Ishikawa (cell line): ENCODE measurements around the gene ARNT2.

Experiments
- CEBPB ChIP-seq: IDR thresholded peaks from 2 replicates; pipeline ENCODE4 v1.6.1; 2012
- CREB1 ChIP-seq: IDR thresholded peaks from 2 replicates; pipeline ENCODE4 v1.6.1; 2012; ENCODE audit warnings: low read depth
- EGR1 ChIP-seq: IDR thresholded peaks from 2 replicates; pipeline ENCODE4 v1.6.1; 2012
- EP300 ChIP-seq: IDR thresholded peaks from 2 replicates; pipeline ENCODE4 v1.6.1; 2012; ENCODE audit warnings: borderline replicate concordance
- FOXM1 ChIP-seq: IDR thresholded peaks from 2 replicates; pipeline ENCODE4 v1.6.1; 2012; ENCODE audit warnings: low read depth, borderline replicate concordance
- MAX ChIP-seq: IDR thresholded peaks from 2 replicates; pipeline ENCODE4 v1.6.1; 2012
- NFIC ChIP-seq: IDR thresholded peaks from 2 replicates; pipeline ENCODE4 v1.6.1; 2012
- RAD21 ChIP-seq: IDR thresholded peaks from 2 replicates; pipeline ENCODE4 v1.6.1; 2012; ENCODE audit warnings: low read depth
- REST ChIP-seq: IDR thresholded peaks from 2 replicates; pipeline ENCODE4 v1.6.1; 2012; ENCODE audit warnings: low read depth, mild to moderate bottlenecking
- TAF1 ChIP-seq: IDR thresholded peaks from 2 replicates; pipeline ENCODE4 v1.6.1; 2012; ENCODE audit warnings: low read depth, mild to moderate bottlenecking
- TCF12 ChIP-seq: IDR thresholded peaks from 2 replicates; pipeline ENCODE4 v1.6.1; 2012; ENCODE audit warnings: low read depth
- TEAD4 ChIP-seq: IDR thresholded peaks from 2 replicates; pipeline ENCODE4 v1.6.1; 2012
- USF1 ChIP-seq: IDR thresholded peaks from 2 replicates; pipeline ENCODE4 v1.6.1; 2012
- YY1 ChIP-seq: IDR thresholded peaks from 2 replicates; pipeline ENCODE4 v1.6.1; 2012; ENCODE audit warnings: low read depth
- ZBTB7A ChIP-seq: IDR thresholded peaks from 2 replicates; pipeline ENCODE4 v1.6.1; 2012; ENCODE audit warnings: low read depth

The ARNT2 gene

GRCh38 chr15:80402339-80402738 lies 1.8 kb upstream of the ARNT2 start:
- TF ChIP-seq TAF1 (no peak), MAX (no peak), YY1 (no peak), CREB1 (no peak), CEBPB (no peak), TEAD4 (no peak), EGR1 (no peak), REST (no peak), NFIC (no peak), TCF12 (no peak), ZBTB7A (no peak), FOXM1 (no peak), USF1 (no peak)

- TF ChIP-seq MAX (peak; percentile 61), EGR1 (no peak; the same call in 1 of the 2 replicates), TCF12 (no peak)
Measured at GRCh38 chr15:80403712-80404056, 498 bp upstream of the ARNT2 start.

- TF ChIP-seq REST (no peak), YY1 (no peak), ZBTB7A (no peak), MAX (no peak), RAD21 (no peak), CREB1 (no peak), TAF1 (no peak), TEAD4 (no peak), CEBPB (no peak), EGR1 (no peak), FOXM1 (no peak)
Measured at GRCh38 chr15:80404761-80405553, 775 bp downstream of the ARNT2 start.

GRCh38 chr15:80405554-80405850 lies 1.3 kb downstream of the ARNT2 start:
- TF ChIP-seq TAF1: no peak
- no peak for TF ChIP-seq REST
- no peak for TF ChIP-seq RAD21

GRCh38 chr15:80405970-80406369 lies 1.8 kb downstream of the ARNT2 start:
- no peak for TF ChIP-seq USF1
- TF ChIP-seq EGR1: no peak
- TF ChIP-seq YY1: no peak
- no peak for TF ChIP-seq REST
- TF ChIP-seq CREB1: no peak
- no peak for TF ChIP-seq ZBTB7A
- no peak for TF ChIP-seq MAX
- TF ChIP-seq TAF1: no peak
- TF ChIP-seq CEBPB: no peak
- no peak for TF ChIP-seq RAD21
- TF ChIP-seq TEAD4: no peak
- no peak for TF ChIP-seq FOXM1
- TF ChIP-seq NFIC: no peak
- TF ChIP-seq EP300: no peak
- TF ChIP-seq TCF12: no peak
